Tibial nerve (tissue), 3 donors: ENCODE results near the gene IGF2BP1.

Source experiments
- CTCF ChIP-seq, 5 experiments: fragments of 200-600 bp in 3 of 5; fragments of 450-650 bp in 2 of 5; sonication (generic) in 3 of 5; IDR thresholded peaks; one replicate each; pipeline ENCODE4 v1.5.1; 2016 to 2019; ENCODE audit warnings: antibody characterized with exemption in 5 of 5, mild to moderate bottlenecking in 3 of 5, moderate library complexity in 2 of 5
- POLR2A ChIP-seq, 2 donors: fragments of 450-650 bp; IDR thresholded peaks; one replicate each; pipeline ENCODE4 v1.6.1; 2017; ENCODE audit warnings: antibody characterized with exemption in 2 of 2, mild to moderate bottlenecking in 2 of 2, moderate library complexity in 2 of 2

GRCh38 chr17:49029801-49030200, 32.6 kb downstream of the IGF2BP1 start:
- TF ChIP-seq POLR2A (IDR thresholded peaks at IDR 0.05) (no peak), CTCF (IDR thresholded peaks at IDR 0.05) (no peak)
